GM19099 (cell line): ENCODE results near the gene GRAMD4.

Experiments used
- POLR2A ChIP-seq: IDR thresholded peaks from 3 replicates; pipeline ENCODE4 v1.6.1; 2011; ENCODE audit warnings: low read depth; ENCODE audit not compliant: insufficient read length; ENCODE audit errors: extremely low read depth

GRAMD4 gene

DNA sequence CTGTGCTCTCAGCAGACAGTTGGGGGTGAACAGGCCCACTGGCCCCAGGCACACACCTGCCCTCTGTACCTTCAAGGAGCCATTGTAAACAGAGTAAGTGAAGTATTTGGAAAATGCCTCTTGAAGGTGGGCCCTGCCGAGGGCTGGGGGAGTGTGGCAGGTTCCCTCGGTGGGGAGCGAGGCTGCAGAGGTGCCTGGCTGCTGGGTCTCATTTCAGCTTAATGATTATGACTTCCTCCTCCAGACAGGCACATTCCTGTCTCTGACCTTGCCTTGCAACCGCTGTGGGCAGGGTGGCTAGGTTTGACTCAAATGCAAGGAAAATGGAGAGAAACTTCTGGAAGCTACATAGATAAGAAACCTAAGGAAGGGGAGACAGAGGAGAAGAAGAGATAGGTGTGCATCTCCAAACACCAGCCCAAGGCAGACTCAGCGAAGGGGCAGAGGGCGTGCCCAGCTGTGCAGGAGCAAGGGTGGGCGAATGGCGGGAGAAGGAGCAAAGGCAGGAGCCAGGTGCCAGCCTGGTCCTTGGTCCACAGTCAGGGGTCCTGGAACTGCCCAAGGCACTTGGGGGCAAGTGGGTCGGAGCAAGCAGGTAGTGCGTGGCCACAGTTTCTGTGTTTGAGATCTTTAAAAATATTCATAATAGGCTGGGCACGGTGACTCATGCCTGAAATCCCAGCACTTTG lies 14.0 kb downstream of the GRAMD4 start:
- no peak for TF ChIP-seq POLR2A

DNA sequence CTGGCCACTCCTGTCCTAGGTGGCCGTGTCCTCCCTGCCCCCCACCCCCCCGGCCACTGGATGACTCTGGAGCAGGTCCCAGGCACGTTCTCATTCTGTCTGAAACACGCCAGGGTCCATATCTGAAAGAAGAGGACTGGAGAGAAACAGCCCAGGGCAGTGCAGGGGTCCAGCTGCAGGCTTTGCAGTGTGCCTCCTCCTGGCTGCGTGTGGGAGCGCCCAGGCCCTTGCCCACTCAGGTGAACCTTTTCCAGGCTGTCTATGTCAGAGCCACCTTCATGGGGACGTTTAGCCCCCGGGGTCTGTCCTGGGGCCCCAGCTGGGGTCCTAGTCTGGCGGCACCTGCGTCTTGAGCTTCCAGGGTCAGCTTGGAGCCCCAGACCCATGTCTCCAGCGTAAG lies 15.6 kb downstream of the GRAMD4 start:
- TF ChIP-seq POLR2A, result no peak

DNA sequence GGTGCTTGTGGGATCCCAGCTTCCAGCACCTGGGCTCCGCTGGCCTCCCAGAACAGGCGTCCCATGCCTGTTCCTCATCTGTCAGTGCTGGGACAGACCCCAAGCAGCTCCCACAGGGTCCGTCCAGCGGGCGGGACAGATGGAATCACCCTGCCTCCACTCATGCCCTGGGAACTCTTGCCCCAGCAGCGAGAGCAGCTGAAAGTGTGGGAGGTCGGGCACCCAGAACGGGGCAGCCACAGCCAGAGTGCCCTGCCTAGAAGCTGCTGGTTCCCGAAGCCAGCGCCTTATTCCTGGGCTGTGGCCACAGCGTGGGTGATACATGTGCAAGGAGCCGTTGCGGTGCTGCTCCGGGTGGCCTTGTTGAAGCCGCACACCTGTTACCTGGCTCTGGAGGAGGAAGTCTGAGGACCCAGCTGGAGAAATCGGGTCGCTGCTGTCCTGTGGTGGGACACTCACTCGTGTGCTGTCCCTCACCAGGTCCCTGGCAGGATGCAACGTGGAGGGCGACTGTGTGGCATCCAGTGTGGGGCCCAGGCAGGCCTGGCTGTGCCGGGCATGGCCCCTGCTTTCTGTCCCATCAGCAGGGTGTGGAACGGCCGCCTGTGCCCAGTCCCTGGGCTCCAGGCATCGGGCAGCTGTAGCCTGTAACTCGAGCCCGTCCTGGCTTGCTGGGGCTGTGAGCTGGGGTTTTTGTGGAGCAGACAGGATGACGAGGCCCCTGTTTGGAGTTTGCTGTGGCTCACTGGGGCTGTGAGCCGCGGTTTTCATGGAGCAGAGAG lies 16.2 kb downstream of the GRAMD4 start:
- no peak for TF ChIP-seq POLR2A

DNA sequence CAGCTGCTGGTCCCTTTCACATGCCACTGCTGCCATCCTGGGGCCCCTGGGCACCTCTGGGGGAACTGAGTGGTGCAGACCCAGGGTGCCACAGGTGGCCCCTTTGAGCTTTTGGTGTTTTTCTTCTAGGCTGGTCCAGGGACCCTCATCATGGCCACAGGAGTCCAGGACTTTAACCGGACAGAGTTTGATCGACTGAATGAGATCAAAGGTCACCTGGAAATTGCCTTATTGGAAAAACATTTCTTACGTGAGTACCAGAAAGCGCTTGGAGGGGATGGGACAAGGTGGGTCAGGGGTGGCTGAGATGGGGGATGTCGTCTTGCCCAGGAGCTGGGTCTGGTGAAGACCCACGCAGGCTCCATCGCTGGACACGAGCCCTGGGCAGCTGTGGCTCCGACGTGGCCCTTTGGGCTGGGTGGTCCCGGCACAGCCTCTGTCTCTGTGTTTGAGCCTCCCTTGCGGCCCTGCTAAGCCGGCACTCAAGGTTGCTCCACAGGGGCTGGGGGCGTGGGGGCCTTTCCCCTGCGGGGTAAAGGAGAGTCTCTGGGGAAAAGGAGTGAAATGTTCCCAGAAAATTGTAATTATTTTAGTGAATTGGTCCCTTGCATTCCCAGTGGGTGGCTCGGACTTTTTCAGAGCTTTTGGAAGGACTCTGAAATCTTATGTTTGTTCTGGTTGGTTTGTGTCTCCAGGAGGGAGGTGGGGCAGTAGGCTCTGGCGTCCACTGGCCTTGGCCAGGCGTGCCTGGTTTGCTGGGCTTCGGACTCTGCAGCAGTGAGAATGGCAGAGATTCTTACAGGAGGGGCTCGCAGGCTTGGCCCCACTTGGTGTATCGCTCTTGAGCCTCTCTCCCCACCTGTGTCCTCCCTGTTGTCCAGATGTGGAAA lies 17.8 kb downstream of the GRAMD4 start:
- no peak for TF ChIP-seq POLR2A

DNA sequence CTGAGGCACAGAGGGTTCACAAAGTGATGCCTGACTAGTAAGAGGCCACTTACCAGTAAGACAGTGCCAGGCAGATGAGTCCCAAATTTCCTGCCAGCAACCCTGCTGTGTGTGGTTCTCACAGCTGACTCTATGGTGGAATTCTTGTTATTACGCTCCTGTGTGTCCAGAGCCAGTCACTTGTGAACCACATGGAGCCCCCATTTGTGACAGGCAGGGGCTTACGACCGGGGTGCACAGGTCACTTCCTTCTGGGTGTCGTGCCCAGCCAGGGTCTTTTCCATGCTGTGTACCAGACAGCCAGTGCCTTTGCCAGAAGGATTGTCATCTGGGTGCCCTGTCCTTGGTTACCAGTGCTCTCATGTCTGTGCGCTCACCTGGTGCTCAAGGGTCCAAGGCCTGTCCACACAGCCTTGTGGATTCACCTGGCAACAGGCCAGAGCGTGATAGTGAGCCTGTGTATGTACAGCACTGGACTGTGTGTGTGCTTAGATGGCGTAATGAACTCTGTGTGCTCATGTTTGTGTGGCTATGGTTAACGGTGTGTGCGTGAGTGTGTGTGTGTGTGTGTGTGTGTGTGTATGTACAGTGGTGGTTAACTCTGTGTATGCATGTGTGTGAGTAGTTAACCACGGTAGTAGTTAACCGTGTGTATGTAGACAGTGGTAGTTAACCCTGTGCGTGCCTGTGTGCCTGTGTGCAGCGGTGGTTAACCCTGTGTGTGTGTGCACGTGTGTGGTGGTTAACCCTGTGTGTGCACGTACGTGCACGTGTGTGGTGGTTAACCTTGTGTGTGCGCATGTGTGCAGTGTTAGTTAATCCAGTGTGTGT lies 18.6 kb downstream of the GRAMD4 start:
- TF ChIP-seq POLR2A, result no peak

DNA sequence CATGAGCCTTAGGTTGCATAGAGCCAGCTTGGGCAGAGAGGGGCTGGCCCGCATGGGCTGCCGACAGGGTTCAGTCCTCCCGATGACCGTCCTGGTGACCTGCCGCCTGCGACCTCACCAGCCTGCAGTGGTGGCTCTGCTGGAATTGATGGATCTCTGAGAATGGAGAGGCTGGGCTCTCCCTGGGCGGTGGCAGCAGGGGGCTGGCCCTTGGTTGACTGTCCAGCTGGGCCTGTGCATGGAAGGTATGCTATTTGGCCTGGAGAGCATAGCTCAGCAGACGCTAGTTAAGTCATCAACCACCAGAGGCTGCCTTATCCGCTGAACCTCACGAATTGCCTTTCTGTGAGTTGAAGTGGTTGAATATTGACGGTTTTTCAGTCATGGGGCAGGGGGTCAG lies 19.7 kb downstream of the GRAMD4 start:
- TF ChIP-seq POLR2A, result no peak

DNA sequence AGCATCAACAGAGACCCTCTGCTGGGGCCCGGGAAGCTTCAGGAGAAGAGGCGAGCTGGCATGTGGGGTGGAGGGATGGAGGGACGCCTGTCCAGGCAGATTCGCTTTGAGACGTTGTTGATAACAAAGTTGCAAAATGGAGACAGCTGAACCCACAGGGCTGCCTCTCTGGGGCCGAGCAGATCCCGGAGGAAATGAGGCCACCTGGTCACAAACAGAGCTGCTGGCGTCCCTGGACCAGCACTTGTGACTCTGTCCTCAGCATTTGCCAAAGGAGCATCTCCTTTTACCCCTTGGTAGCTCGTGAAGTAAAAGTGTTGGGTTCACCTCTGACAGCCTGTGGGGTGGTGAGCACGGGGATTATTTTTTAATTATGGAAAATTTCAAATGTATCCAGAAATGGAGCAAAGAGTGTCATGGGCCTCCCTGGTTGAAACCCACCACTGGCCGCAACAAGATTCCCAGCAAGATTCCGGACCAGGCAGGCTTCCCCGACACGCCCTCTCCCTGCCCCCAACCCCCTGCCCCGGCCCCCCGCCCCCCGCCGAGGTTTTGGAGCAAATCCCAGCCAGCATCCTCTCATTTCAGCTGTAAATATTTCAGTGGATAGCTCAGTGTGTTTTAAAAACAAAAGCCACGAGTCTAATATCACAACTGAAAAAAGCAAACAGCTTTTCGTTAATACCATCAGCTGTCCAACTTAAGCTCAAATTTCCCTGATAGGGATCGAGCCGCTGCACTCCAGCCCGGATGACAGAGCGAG lies 20.3 kb downstream of the GRAMD4 start:
- no peak for TF ChIP-seq POLR2A

DNA sequence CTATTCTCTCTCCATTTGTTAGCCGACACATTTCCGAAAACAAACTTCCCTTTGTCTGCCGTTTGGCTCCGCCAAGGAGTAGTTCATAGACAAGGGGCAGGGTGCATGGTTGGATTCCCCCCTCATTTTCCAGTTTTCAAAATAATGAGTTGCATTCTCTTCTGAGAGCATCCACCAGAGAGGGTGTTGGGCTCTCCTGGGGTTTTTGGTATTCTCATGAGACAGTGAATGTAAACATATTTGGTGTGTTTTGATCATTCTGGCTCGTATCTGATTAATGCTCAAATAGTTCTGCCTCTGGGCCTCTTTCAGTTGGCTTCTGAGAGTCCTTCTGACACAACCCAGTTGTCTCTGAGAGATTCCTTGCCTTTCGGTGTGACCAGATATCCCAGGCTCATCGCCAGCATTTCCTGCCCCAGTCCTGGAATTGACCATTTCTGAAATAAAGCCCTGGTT lies 21.7 kb downstream of the GRAMD4 start:
- no peak for TF ChIP-seq POLR2A

DNA sequence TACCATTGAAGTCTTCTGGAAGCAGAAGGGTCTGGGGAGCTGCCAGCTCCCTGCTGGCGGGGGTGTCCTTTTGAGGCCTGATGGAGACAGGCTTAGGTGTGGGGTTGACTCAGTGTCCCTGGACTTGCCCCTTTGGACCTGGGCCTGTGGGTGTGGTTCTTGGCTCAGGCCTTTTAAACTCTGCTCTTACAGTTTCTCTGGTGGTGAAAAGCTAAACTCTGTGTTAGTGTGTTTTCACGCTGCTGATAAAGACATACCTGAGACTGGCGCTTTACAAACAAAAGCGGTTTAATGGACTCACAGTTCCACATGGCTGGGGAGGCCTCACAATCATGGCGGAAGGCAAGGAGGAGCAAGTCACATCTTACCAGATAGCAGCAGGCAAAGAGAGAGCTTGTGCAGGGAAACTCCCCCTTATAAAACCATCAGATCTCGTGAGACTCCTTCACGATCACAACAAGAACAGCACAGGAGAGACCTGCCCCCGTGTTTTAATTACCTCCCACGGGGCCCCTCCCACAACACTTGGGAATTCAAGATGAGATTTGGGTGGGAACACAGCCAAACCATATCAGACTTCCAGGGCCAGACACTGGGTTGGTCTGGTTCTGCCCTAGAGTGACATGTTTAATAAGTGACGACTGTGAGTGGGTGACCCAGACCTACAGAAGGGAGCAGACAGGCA lies 26.5 kb downstream of the GRAMD4 start:
- no peak for TF ChIP-seq POLR2A

DNA sequence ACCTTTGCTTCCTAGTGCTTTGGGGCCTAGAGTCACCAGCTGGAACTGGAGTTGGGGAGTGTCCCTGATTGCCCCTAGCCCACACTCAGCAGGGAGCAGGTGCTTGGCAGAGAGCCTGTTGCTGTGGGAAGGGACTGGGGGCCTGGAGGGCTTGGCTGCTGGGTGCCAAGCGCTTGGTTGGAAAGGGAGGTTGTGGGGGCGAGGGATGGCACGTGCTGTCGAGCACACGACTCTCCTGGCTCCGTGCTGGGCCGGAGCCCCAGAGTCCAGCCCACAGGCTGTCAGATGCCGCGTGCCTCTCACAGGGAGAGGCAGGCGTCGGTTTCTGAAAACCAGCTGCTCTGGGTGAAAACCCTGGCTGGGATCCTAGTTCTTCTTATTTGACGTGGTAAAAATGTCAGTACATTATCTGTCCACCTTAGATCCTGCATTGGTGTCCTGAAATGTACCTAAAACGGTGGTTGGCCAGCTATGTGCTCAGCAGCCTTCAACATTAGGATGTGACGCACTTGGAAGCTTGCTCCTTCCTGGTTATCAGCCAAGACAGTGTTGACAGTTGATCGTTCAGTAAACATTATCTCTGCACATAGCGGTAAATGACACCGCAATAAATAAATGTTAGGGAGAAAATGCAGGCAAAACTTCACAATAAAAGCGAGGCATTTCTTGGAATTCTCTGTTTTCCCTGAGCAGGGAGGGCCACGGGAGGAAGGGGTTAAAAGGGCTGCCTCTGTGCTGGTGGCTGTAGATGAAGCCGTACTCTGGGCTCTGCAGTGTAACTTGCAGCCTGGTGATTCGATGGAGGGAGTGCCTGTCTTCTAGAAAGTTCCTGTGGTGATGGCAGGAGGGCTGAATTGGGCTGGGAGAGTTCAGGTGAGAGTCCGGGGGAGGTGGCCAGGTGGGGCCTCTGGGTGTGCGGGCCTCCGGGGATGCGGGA lies 29.2 kb downstream of the GRAMD4 start:
- no peak for TF ChIP-seq POLR2A

DNA sequence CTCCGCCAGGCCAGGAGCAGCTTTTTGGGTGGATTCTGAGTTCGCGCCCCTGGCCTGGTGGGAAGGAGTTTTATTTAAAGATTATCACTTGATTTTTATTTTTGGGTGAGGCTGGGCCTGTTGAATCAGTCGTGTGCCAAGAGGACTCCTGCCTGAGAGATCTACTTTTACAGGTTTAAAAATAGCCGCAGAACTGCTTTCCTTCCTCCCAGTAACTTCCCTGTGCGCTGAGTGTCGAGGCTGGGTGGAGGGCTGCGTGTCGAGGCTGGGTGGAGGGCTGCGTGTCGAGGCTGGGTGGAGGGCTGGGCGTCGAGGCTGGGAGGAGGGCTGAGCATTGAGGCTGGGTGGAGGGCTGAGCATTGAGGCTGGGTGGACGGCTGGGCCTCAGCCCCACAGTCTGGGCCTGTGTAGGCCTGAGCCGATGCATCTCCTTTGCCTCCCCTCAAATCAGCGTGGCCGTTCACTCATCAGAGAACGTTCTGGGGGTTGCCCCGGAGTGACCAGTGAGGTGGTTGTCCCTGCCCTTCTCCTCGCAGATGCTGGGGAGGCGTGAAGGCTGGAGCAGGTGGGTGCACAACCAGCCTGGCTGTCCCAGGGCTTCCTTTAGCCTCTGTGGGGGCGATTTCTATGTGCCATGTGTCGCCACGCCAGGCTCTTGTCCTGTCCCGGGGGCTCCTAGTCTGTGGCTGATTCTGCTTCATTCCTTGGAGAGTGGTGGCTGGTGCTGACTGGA lies 30.1 kb downstream of the GRAMD4 start:
- no peak for TF ChIP-seq POLR2A

DNA sequence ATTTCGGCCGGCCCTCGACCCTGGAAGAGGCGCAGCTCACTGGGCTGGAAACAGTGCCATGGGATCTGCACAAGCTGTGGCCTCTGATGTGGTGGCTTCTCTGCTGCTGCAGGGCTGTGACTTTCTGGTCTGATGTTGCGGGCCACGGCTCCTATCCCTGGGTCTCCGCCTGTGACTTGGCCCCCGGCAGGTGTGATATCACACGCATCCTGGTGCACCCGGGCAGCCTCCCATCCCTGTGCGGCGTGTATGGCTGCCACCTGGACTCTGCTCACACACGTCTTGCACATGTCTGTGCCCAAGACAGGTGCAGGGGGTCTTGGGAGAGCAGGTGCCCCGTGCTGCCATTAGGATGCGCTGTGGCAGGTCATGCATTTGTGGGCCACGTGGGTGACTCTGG lies 31.1 kb downstream of the GRAMD4 start:
- TF ChIP-seq POLR2A, result no peak
